Measurements from ENCODE around the gene C11orf98.
"Not testable (repeated sequence)": the region's sequence is repeated elsewhere in the genome, so short reads cannot be mapped to it uniquely, and the experiment has no call there.

The C11orf98 gene

DNA sequence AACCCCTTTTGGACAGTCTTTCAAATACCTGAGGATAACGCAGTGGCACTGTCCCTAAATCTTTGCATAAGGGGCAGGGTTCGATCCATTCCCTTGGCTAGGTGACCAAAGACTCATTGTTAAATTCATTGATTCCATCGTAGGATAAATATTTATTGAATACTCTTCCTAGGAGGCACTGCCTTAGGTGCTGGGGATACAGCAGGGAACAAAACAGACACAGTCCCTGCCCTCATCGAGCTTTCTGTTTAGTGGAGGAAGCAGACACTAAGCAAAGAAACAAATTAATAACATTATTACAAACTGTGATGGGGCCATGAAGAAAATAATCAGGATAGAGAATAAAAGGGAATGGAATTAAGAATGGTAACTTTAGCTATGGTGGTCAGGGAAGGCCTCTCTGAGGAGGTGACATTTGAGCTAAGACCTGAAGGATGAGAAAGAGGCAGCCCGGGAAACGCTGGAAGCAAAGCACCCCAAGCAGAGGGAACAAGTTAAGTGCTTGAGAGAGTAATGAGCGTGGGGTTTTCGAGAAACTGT, 43.9 kb downstream of the C11orf98 start:
- TF ChIP-seq CTCF (IDR thresholded peaks at IDR 0.05; ENCODE audit: low read depth, low read length), result no peak
- H3K4me3 ChIP-seq (replicated peaks in 1 of 2; ENCODE audit: low read depth in 2 of 2, low read length in 2 of 2), result peak overlapping the region; percentile 62 to 79
- no peak for DNase-seq (ENCODE audit: low read depth in 2 of 2)

DNA sequence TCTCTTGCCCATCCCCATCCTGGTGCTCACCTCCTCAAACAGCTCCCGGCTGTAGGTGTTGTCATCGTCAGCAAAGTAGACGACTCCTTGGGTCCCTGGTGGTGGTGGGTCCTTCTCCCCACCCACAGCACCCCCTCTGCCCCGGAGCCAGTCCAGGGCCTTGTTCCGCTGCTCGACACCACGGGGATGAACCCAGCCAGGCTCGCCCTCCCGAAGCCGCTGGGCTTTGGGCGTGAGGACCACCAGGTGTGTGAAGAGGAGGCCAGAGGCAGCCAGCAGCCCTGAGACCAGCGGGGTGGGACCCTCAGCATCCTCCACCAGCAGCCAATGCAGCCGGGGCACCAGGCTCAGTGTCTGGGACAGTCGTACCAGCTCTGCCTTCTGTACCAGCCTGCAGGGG, 48.1 kb downstream of the C11orf98 start:
- not testable (repeated sequence) for H3K4me3 ChIP-seq (replicated peaks in 1 of 2; ENCODE audit: low read depth in 2 of 2, low read length in 2 of 2); DNase-seq (ENCODE audit: low read depth in 2 of 2)

GRCh38 chr11:62615521-62615920, 49.5 kb downstream of the C11orf98 start:
- DNase-seq (ENCODE audit: low read depth in 2 of 2), result no peak
- no peak for TF ChIP-seq CTCF (IDR thresholded peaks at IDR 0.05; ENCODE audit: low read depth, low read length)

GRCh38 chr11:62614275-62614674, 50.7 kb downstream of the C11orf98 start:
- DNase-seq (ENCODE audit: low read depth in 2 of 2), result no peak

More at GRCh38 chr11:62615521-62615920, 49.5 kb downstream of the C11orf98 start:
- H3K4me3 ChIP-seq (replicated peaks in 1 of 2; ENCODE audit: low read depth in 2 of 2, low read length in 2 of 2), result no peak overlapping the region

GRCh38 chr11:62613291-62613778, 51.7 kb downstream of the C11orf98 start:
- H3K4me3 ChIP-seq (replicated peaks in 1 of 2; ENCODE audit: low read depth in 2 of 2, low read length in 2 of 2), result no peak overlapping the region
- no peak for DNase-seq (ENCODE audit: low read depth in 2 of 2)
- no peak for TF ChIP-seq CTCF (IDR thresholded peaks at IDR 0.05; ENCODE audit: low read depth, low read length)

More at GRCh38 chr11:62614275-62614674, 50.7 kb downstream of the C11orf98 start:
- no peak overlapping the region for H3K4me3 ChIP-seq (replicated peaks in 1 of 2; ENCODE audit: low read depth in 2 of 2, low read length in 2 of 2)
- no peak for TF ChIP-seq CTCF (IDR thresholded peaks at IDR 0.05; ENCODE audit: low read depth, low read length)
